ENCODE data around the gene GNG8.

DNA sequence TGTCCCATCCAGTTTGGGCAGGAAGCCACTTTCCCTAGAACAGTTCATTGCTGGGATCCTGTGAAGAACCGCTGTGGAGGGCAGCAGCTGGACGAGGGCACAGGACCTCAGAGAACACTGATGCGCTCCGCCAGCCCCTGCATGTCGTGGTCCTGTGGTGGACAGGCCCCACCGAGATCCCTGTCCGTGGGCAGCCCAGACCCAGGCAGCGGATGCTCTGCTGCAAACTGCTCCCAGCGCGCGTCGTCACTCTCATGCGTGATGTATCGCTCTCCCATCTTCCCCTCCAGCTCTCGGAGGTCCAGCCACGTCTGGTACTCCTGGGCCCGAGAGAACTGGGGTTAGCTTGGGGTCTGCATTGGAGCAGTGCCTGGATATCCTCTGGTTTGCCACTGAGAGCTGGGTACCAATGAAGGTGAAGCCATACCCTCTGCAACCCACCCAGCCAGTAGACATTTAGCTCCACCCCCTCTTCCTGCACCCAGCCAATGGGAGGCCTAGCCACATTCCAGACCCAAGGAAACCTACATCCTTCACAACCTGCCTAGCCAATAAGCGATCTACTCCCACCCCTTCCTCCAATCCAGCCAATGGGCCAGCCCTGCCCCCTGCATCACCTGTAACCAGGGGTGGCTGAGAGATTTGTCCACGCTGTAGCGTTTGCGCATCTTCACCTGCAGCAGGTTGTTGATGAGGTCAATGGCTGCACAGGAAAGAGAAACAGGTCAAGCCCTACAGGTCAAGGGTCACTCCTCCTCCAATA, 38.6 kb upstream of the GNG8 start:
- TF ChIP-seq GATA2 (IDR thresholded peaks at IDR 0.05; ENCODE audit: low read depth, low read length) = no peak
- no peak for TF ChIP-seq GATA3 (IDR thresholded peaks at IDR 0.05; ENCODE audit: low read depth, low read length)

Data from SH-SY5Y (cell line).